HG02938 (cell line): Measurements from ENCODE around the gene NMUR1.

ENCODE experiments used
- ATAC-seq: cut with Tn5 transposase; IDR thresholded peaks from one replicate; pipeline ENCODE4 v1.9.1; 2021; ENCODE audit warnings: mild to moderate bottlenecking, moderate library complexity; ENCODE audit not compliant: unreplicated experiment

NMUR1 gene

GRCh38 chr2:231554748-231555545 is 24.7 kb upstream of the NMUR1 start:
- no peak for ATAC-seq

GRCh38 chr2:231554327-231554726 is 24.1 kb upstream of the NMUR1 start:
- no peak for ATAC-seq

- no peak for ATAC-seq
These were observed 22.5 kb upstream of the NMUR1 start for GRCh38 chr2:231552752-231553151.

GRCh38 chr2:231549446-231550239 is 19.4 kb upstream of the NMUR1 start:
- ATAC-seq = no peak

GRCh38 chr2:231548752-231549151 is 18.5 kb upstream of the NMUR1 start:
- no peak for ATAC-seq

GRCh38 chr2:231547315-231548110 is 17.3 kb upstream of the NMUR1 start:
- ATAC-seq = no peak

- ATAC-seq = no peak
These were observed 15.9 kb upstream of the NMUR1 start for GRCh38 chr2:231546014-231546715.

- peak; percentile 99 for ATAC-seq
These were observed 15.1 kb upstream of the NMUR1 start for GRCh38 chr2:231545105-231545902.

GRCh38 chr2:231542136-231542535 is 11.9 kb upstream of the NMUR1 start:
- no peak for ATAC-seq

- ATAC-seq = no peak
These were observed 11.4 kb upstream of the NMUR1 start for GRCh38 chr2:231541645-231542044.

- no peak for ATAC-seq
These were observed 9.7 kb upstream of the NMUR1 start for GRCh38 chr2:231539991-231540390.

GRCh38 chr2:231535961-231536360 is 5.7 kb upstream of the NMUR1 start:
- ATAC-seq = no peak

GRCh38 chr2:231533777-231534125 is 3.5 kb upstream of the NMUR1 start:
- no peak for ATAC-seq

- ATAC-seq = no peak
These were observed 3.0 kb upstream of the NMUR1 start for GRCh38 chr2:231533086-231533776.

- no peak for ATAC-seq
These were observed 2.5 kb upstream of the NMUR1 start for GRCh38 chr2:231532756-231533035.

- ATAC-seq = no peak
These were observed 1.9 kb upstream of the NMUR1 start for GRCh38 chr2:231531883-231532755.

GRCh38 chr2:231531466-231531865 is 1.2 kb upstream of the NMUR1 start:
- ATAC-seq = no peak

- no peak for ATAC-seq
These were observed 1.6 kb downstream of the NMUR1 start for GRCh38 chr2:231528636-231529030.
